Liver (tissue), 3 donors: ENCODE measurements around the gene NT5DC1.

Experiments used
- CTCF ChIP-seq: fragments of 150-350 bp; IDR thresholded peaks from 2 replicates; pipeline ENCODE4 v1.5.1; 2017; ENCODE audit warnings: improper control_type of control experiment, low read depth, low read length; ENCODE audit not compliant: missing input control
- EGR1 ChIP-seq, 2 donors: IDR thresholded peaks; 2 replicates each; pipeline ENCODE4 v1.6.1; 2016 to 2018; ENCODE audit warnings: antibody characterized with exemption in 2 of 2, low read depth in 2 of 2
- GABPA ChIP-seq, 2 donors: IDR thresholded peaks in 1 of 2; conservative IDR thresholded peaks in 1 of 2; 2 replicates each; pipeline ENCODE4 v1.6.1; 2016; ENCODE audit warnings: antibody characterized with exemption in 2 of 2, mild to moderate bottlenecking in 1 of 2, moderate library complexity in 1 of 2
- RXRA ChIP-seq, 2 donors: IDR thresholded peaks; 2 replicates each; pipeline ENCODE4 v1.6.1; 2017 to 2018; ENCODE audit warnings: antibody characterized with exemption in 2 of 2, mild to moderate bottlenecking in 1 of 2
- TF ChIP-seq, protein P1 (sequence below): IDR thresholded peaks from 2 replicates; pipeline ENCODE4 v1.6.1; 2016; ENCODE audit warnings: antibody characterized with exemption
- donor health status: healthy.
- donor health status: healthy.

GRCh38 chr6:116221911-116222310 lies 121.3 kb downstream of the NT5DC1 start:
- TF ChIP-seq CTCF (no peak), RXRA (IDR thresholded peaks at IDR 0.05) (no peak), GABPA (IDR thresholded peaks at IDR 0.05 in 1 of 2, conservative IDR thresholded peaks at IDR 0.05 in 1 of 2) (no peak), EGR1 (IDR thresholded peaks at IDR 0.05; ENCODE audit: low read depth in 2 of 2) (no peak)
- TF ChIP-seq, protein P1, sequence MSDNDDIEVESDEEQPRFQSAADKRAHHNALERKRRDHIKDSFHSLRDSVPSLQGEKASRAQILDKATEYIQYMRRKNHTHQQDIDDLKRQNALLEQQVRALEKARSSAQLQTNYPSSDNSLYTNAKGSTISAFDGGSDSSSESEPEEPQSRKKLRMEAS = no peak
